GM12891 (cell line): ENCODE measurements around the gene KCNG3.

Experiments
- SPI1 ChIP-seq: IDR thresholded peaks from 2 replicates; pipeline ENCODE4 v1.6.1; 2011; ENCODE audit warnings: low read depth, low read length, control low read depth
- TAF1 ChIP-seq: IDR thresholded peaks from 2 replicates; pipeline ENCODE4 v1.6.1; 2011; ENCODE audit warnings: low read depth, low read length, control low read depth

DNA sequence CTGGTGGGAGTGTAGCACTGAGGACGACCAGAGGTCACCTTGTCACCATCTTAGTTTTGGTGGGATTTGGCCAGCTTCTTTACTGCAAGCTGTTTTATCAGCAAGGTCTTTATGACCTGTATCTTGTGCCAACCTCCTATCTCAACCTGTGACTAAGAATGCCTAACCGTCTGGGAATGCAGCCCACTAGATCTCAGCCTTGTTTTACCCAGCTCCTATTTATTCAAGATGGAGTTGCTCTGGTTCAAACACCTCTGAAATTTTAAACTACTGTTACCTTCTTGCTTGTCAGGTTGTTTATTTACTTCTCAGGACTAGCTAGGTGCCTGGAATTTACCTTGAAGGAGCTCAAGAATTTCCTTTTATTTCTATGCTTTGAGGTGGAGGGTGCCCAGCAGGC is 9.5 kb upstream of the KCNG3 start:
- TF ChIP-seq TAF1 (no peak), SPI1 (no peak)
